Erythroblast (primary cell): ENCODE data around the gene CPSF6.

Source experiments
- GATA1 ChIP-seq: IDR thresholded peaks from 2 replicates; pipeline ENCODE4 v1.6.1; 2011; ENCODE audit warnings: low read depth, mild to moderate bottlenecking, control low read depth, low read length, moderate library complexity
- POLR2A ChIP-seq: IDR thresholded peaks from 2 replicates; pipeline ENCODE4 v1.6.1; 2011; ENCODE audit warnings: mild to moderate bottlenecking, low read length

- TF ChIP-seq GATA1 (no peak), POLR2A (no peak)
These were observed 15.5 kb downstream of the CPSF6 start for GRCh38 chr12:69254862-69255261.
